Measurements from ENCODE around the gene TNF. TPM values are rescaled to one million over a fixed set of nuclear protein-coding genes. Genes with fewer than 3 reads are reported as not detected.

TNF gene
- total and polyA plus RNA-seq, 2 of the 13 experiments (the other 11 are each of a cell fraction or from before 2014, with no cell fraction given): not detected

GRCh38 chr6:31528821-31529328, 46.5 kb upstream of the TNF start, which contains the start of gene MCCD1 (continued):
- TF ChIP-seq ZNF331 (CRISPR knock-in tag; IDR thresholded peaks at IDR 0.05) (0 out of 2 replicates have a peak, but pooled peaks have one; percentile 41), JUND (CRISPR knock-in tag; IDR thresholded peaks at IDR 0.05) (no peak), TEAD3 (CRISPR knock-in tag; optimal IDR thresholded peaks at IDR 0.05; ENCODE audit: borderline replicate concordance) (no peak), CSRNP1 (CRISPR knock-in tag; IDR thresholded peaks at IDR 0.05) (peak; percentile 22; the same call in 1 of the 2 replicates), RAD21 (CRISPR knock-in tag; IDR thresholded peaks at IDR 0.05) (0 out of 2 replicates have a peak, but pooled peaks have one; percentile 17), SNRNP70 (IDR thresholded peaks at IDR 0.05; ENCODE audit: low read depth, low read length) (no peak), ATF1 (CRISPR knock-in tag; IDR thresholded peaks at IDR 0.05) (no peak), ZNF558 (CRISPR knock-in tag; IDR thresholded peaks at IDR 0.05; ENCODE audit: borderline replicate concordance) (no peak), RBM22 (optimal IDR thresholded peaks at IDR 0.05; ENCODE audit: low read length) (peak; percentile 91), CC2D1A (CRISPR knock-in tag; IDR thresholded peaks at IDR 0.05) (no peak), MED1 (CRISPR knock-in tag; IDR thresholded peaks at IDR 0.05) (peak; percentile 12; the same call in 1 of the 2 replicates), NFYB (CRISPR knock-in tag; IDR thresholded peaks at IDR 0.05) (no peak)
